ENCODE results near the gene ESPNL.
"Not testable (repeated sequence)": the region's sequence is repeated elsewhere in the genome, so short reads cannot be mapped to it uniquely, and the experiment has no call there.

ESPNL gene

GRCh38 chr2:238114331-238114841 lies 14.2 kb downstream of the ESPNL start:
- in situ Hi-C loops (cut with MboI; ENCODE audit: low sequenced_read_pairs) = no loop called here

- in situ Hi-C loops (cut with MboI; ENCODE audit: low sequenced_read_pairs) = no loop called here
These were observed 14.9 kb downstream of the ESPNL start for GRCh38 chr2:238114851-238115660.

GRCh38 chr2:238115709-238116108 lies 15.6 kb downstream of the ESPNL start:
- in situ Hi-C loops (cut with MboI; ENCODE audit: low sequenced_read_pairs) = not testable (repeated sequence)

GRCh38 chr2:238116298-238117198 lies 16.4 kb downstream of the ESPNL start:
- in situ Hi-C loops (cut with MboI; ENCODE audit: low sequenced_read_pairs) = no loop called here

GRCh38 chr2:238117199-238118154 lies 17.3 kb downstream of the ESPNL start:
- in situ Hi-C loops (cut with MboI; ENCODE audit: low sequenced_read_pairs) = no loop called here

GRCh38 chr2:238119756-238120462 lies 19.8 kb downstream of the ESPNL start:
- in situ Hi-C loops (cut with MboI; ENCODE audit: low sequenced_read_pairs) = no loop called here

- in situ Hi-C loops (cut with MboI; ENCODE audit: low sequenced_read_pairs) = no loop called here
These were observed 20.5 kb downstream of the ESPNL start for GRCh38 chr2:238120463-238121298.

- in situ Hi-C loops (cut with MboI; ENCODE audit: low sequenced_read_pairs) = no loop called here
These were observed 21.6 kb downstream of the ESPNL start for GRCh38 chr2:238121511-238122286.

- in situ Hi-C loops (cut with MboI; ENCODE audit: low sequenced_read_pairs) = no loop called here
These were observed 22.4 kb downstream of the ESPNL start for GRCh38 chr2:238122287-238123217.

GRCh38 chr2:238123218-238123971 lies 23.3 kb downstream of the ESPNL start:
- in situ Hi-C loops (cut with MboI; ENCODE audit: low sequenced_read_pairs) = no loop called here

- in situ Hi-C loops (cut with MboI; ENCODE audit: low sequenced_read_pairs) = no loop called here
These were observed 23.9 kb downstream of the ESPNL start for GRCh38 chr2:238123991-238124470.

GRCh38 chr2:238124488-238125126 lies 24.5 kb downstream of the ESPNL start:
- in situ Hi-C loops (cut with MboI; ENCODE audit: low sequenced_read_pairs) = no loop called here

GRCh38 chr2:238125127-238125885 lies 25.2 kb downstream of the ESPNL start:
- in situ Hi-C loops (cut with MboI; ENCODE audit: low sequenced_read_pairs) = no loop called here

- in situ Hi-C loops (cut with MboI; ENCODE audit: low sequenced_read_pairs) = no loop called here
These were observed 26.2 kb downstream of the ESPNL start for GRCh38 chr2:238126338-238126737.

- in situ Hi-C loops (cut with MboI; ENCODE audit: low sequenced_read_pairs) = no loop called here
These were observed 26.6 kb downstream of the ESPNL start for GRCh38 chr2:238126775-238127164.

Measured in hTERT RPE-1 (cell line).